H1 (cell line): ENCODE measurements around the gene COMT. TPM values are rescaled to one million over a fixed set of nuclear protein-coding genes. Genes with fewer than 3 reads are reported as not detected.
A peak's percentile ranks its signal among the peaks of the same experiment; 100 is the strongest.

Experiments used
- CTCF ChIA-PET: fragments of 300-600 bp; sonication (Branson Sonifier 250); formaldehyde crosslinking; loops from one replicate; lab custom pipeline; 2021; ENCODE audit not compliant: partially characterized antibody; lab: Charles Lee
- POLR2A ChIA-PET: fragments of 300-600 bp; sonication (Branson Sonifier 250); formaldehyde crosslinking; loops from one replicate; lab custom pipeline; 2021; ENCODE audit warnings: inconsistent platforms; ENCODE audit not compliant: partially characterized antibody; lab: Charles Lee
- DNase-seq, 2 experiments: peaks; one replicate each; pipeline versions ENCODE4 v3.0.0 to v3.0.0-alpha.2; 2010 to 2022; ENCODE audit warnings: low spot score in 2 of 2, low read depth in 1 of 2, mixed read lengths in 1 of 2
- FAIRE-seq: peaks from 2 replicates; lab custom pipeline; 2011; peaks lifted over from hg19 to GRCh38; lab: Jason Lieb, UNC
- H2AFZ ChIP-seq: 2 replicates; pipeline ENCODE4 v1.8.1; 2012; ENCODE audit warnings: low read length, inconsistent platforms
- H2AK5ac ChIP-seq: 2 replicates; pipeline ENCODE4 v1.6.1; 2013; ENCODE audit warnings: low read depth, low read length
- H2BK120ac ChIP-seq: replicated peaks from 2 replicates; pipeline ENCODE3; 2013; ENCODE audit warnings: low read depth, low read length, inconsistent platforms
- H2BK12ac ChIP-seq: 2 replicates; pipeline ENCODE4 v1.6.1; 2013; ENCODE audit warnings: low read depth, low read length
- H2BK15ac ChIP-seq: 2 replicates; pipeline ENCODE4 v1.6.1; 2013; ENCODE audit warnings: low read length
- H2BK20ac ChIP-seq: 2 replicates; pipeline ENCODE4 v1.6.1; 2013; ENCODE audit warnings: low read length
- H2BK5ac ChIP-seq: 2 replicates; pipeline ENCODE4 v1.6.1; 2013; ENCODE audit warnings: low read depth, low read length
- H3K14ac ChIP-seq: 2 replicates; pipeline ENCODE4 v1.6.1; 2013; ENCODE audit warnings: inconsistent platforms; ENCODE audit not compliant: insufficient read length
- H3K18ac ChIP-seq: 2 replicates; pipeline ENCODE4 v1.6.1; 2013; ENCODE audit warnings: low read length; ENCODE audit errors: extremely low read depth
- H3K23ac ChIP-seq: 2 replicates; pipeline ENCODE4 v1.6.1; 2013; ENCODE audit warnings: inconsistent platforms; ENCODE audit not compliant: insufficient read length
- H3K23me2 ChIP-seq: 2 replicates; pipeline ENCODE4 v1.6.1; 2013; ENCODE audit warnings: low read depth, low read length
- H3K27ac ChIP-seq: 2 replicates; pipeline ENCODE4 v1.6.1; 2011; ENCODE audit warnings: low read depth, low read length, inconsistent platforms
- H3K27me3 ChIP-seq, 4 experiments: replicated peaks in 1 of 4; 1 replicate in 1 of 4; 2 replicates in 3 of 4; pipeline versions ENCODE4 v1.6.1 to v1.8.1; 2011 to 2013; ENCODE audit warnings: low read length in 3 of 4, mild to moderate bottlenecking in 3 of 4, inconsistent platforms in 2 of 4, mixed read lengths in 2 of 4, moderate library complexity in 1 of 4; ENCODE audit not compliant: control insufficient read depth in 3 of 4, insufficient read depth in 3 of 4; ENCODE audit errors: extremely low read depth in 1 of 4
- H3K36me3 ChIP-seq, 4 experiments: 2 replicates each; pipeline versions ENCODE4 v1.6.1 to v1.8.1; 2011 to 2013; ENCODE audit warnings: mild to moderate bottlenecking in 4 of 4, low read length in 3 of 4, moderate library complexity in 2 of 4, control low read depth in 1 of 4, inconsistent platforms in 1 of 4; ENCODE audit not compliant: insufficient read depth in 4 of 4, control insufficient read depth in 2 of 4
- H3K4ac ChIP-seq: replicated peaks from 2 replicates; pipeline ENCODE3; 2013; ENCODE audit warnings: low read length, low read depth, mixed read lengths, inconsistent platforms; ENCODE audit not compliant: insufficient read length
- H3K4me1 ChIP-seq, 4 experiments: replicated peaks in 1 of 4; 1 replicate in 1 of 4; 2 replicates in 3 of 4; pipeline versions ENCODE4 v1.6.1 to v1.8.1; 2011 to 2013; ENCODE audit warnings: low read length in 3 of 4, inconsistent platforms in 2 of 4, mixed read lengths in 1 of 4; ENCODE audit not compliant: insufficient read depth in 4 of 4, control insufficient read depth in 3 of 4
- H3K4me2 ChIP-seq, 2 experiments: 2 replicates each; pipeline versions ENCODE4 v1.6.1 to v1.8.1; 2011 to 2013; ENCODE audit warnings: low read depth in 2 of 2, low read length in 2 of 2, control low read depth in 1 of 2, inconsistent platforms in 1 of 2, mild to moderate bottlenecking in 1 of 2; ENCODE audit not compliant: insufficient read depth in 1 of 2
- H3K4me3 ChIP-seq, 4 experiments: fragments of 200-600, 300-600 bp in 1 of 4; sonication (generic), shearing (Covaris generic), sonication (Bioruptor Twin) in 1 of 4; 2 replicates each; pipeline versions ENCODE4 v1.5.1 to v1.8.1; 2011 to 2016; ENCODE audit warnings: low read length in 4 of 4, low read depth in 3 of 4, control low read depth in 2 of 4, inconsistent platforms in 2 of 4, mild to moderate bottlenecking in 2 of 4, mixed read lengths in 1 of 4, moderate library complexity in 1 of 4; ENCODE audit not compliant: insufficient read depth in 2 of 4; ENCODE audit errors: extremely low read depth in 1 of 4
- H3K56ac ChIP-seq: replicated peaks from 2 replicates; pipeline ENCODE3; 2013; ENCODE audit warnings: low read depth, mild to moderate bottlenecking, mixed read lengths, low read length, inconsistent platforms; ENCODE audit not compliant: insufficient read length
- H3K79me1 ChIP-seq: 2 replicates; pipeline ENCODE4 v1.6.1; 2013; ENCODE audit warnings: low read depth, low read length, control low read depth
- H3K79me2 ChIP-seq, 2 experiments: 2 replicates each; pipeline versions ENCODE4 v1.6.1 to v1.8.1; 2012 to 2013; ENCODE audit warnings: low read length in 2 of 2, mild to moderate bottlenecking in 2 of 2, inconsistent platforms in 1 of 2; ENCODE audit not compliant: insufficient read depth in 2 of 2, control insufficient read depth in 1 of 2
- H3K9ac ChIP-seq, 4 experiments: replicated peaks in 1 of 4; 1 replicate in 1 of 4; 2 replicates in 3 of 4; pipeline versions ENCODE4 v1.6.1 to v1.8.1; 2011 to 2013; ENCODE audit warnings: low read depth in 3 of 4, low read length in 3 of 4, control low read depth in 2 of 4, mild to moderate bottlenecking in 2 of 4, moderate library complexity in 2 of 4, inconsistent platforms in 1 of 4; ENCODE audit errors: extremely low read depth in 1 of 4
- H3K9me3 ChIP-seq, 2 experiments: 2 replicates each; pipeline versions ENCODE4 v1.6.1 to v1.8.1; 2012 to 2013; ENCODE audit warnings: mild to moderate bottlenecking in 2 of 2, moderate library complexity in 2 of 2, control low read depth in 1 of 2, inconsistent platforms in 1 of 2, low read depth in 1 of 2, low read length in 1 of 2, mixed read lengths in 1 of 2; ENCODE audit not compliant: insufficient read depth in 2 of 2
- H4K20me1 ChIP-seq, 2 experiments: replicated peaks in 1 of 2; 2 replicates each; pipeline versions ENCODE3 to v1.8.1; 2011 to 2013; ENCODE audit warnings: inconsistent platforms in 2 of 2, low read length in 2 of 2, mild to moderate bottlenecking in 1 of 2; ENCODE audit not compliant: insufficient read depth in 2 of 2, control insufficient read depth in 1 of 2
- H4K5ac ChIP-seq: 2 replicates; pipeline ENCODE4 v1.6.1; 2013; ENCODE audit warnings: low read length, low read depth, mixed read lengths, inconsistent platforms; ENCODE audit not compliant: insufficient read length
- H4K8ac ChIP-seq: 2 replicates; pipeline ENCODE4 v1.8.0; 2013; ENCODE audit warnings: mild to moderate bottlenecking, moderate library complexity, low read length, inconsistent platforms; ENCODE audit not compliant: insufficient read depth; ENCODE audit errors: extremely low read depth
- H4K91ac ChIP-seq: replicated peaks from 2 replicates; pipeline ENCODE3; 2013; ENCODE audit warnings: low read length, mixed read lengths, inconsistent platforms; ENCODE audit not compliant: insufficient read length
- JUND ChIP-seq: IDR thresholded peaks from 2 replicates; pipeline ENCODE4 v1.6.1; 2011; ENCODE audit warnings: mild to moderate bottlenecking, improper control_type of control experiment, low read length
- PHF8 ChIP-seq: fragments of 200-600 bp; sonication (generic); conservative IDR thresholded peaks from 2 replicates; pipeline ENCODE4 v1.7.1; 2012; ENCODE audit warnings: low read depth, mild to moderate bottlenecking, inconsistent platforms, low read length, moderate library complexity
- RAD21 ChIP-seq, 2 experiments: IDR thresholded peaks in 1 of 2; conservative IDR thresholded peaks in 1 of 2; 2 replicates each; pipeline ENCODE4 v1.6.1; 2011; ENCODE audit warnings: low read depth in 2 of 2, low read length in 2 of 2, improper control_type of control experiment in 1 of 2, inconsistent platforms in 1 of 2, mild to moderate bottlenecking in 1 of 2, moderate library complexity in 1 of 2
- SAP30 ChIP-seq: fragments of 300-600 bp; sonication (generic); IDR thresholded peaks from 2 replicates; pipeline ENCODE4 v1.7.1; 2012; ENCODE audit warnings: low read length, moderate library complexity, mild to moderate bottlenecking, inconsistent platforms; ENCODE audit not compliant: insufficient read depth, insufficient replicate concordance
- SIN3A ChIP-seq, 2 experiments: IDR thresholded peaks in 1 of 2; conservative IDR thresholded peaks in 1 of 2; 2 replicates each; pipeline ENCODE4 v1.6.1; 2011 to 2012; ENCODE audit warnings: low read length in 2 of 2, improper control_type of control experiment in 1 of 2, low read depth in 1 of 2, mild to moderate bottlenecking in 1 of 2
- SIRT6 ChIP-seq: IDR thresholded peaks from one replicate; pipeline ENCODE4 v1.7.1; 2012; ENCODE audit warnings: low read length, inconsistent platforms
- SP1 ChIP-seq: IDR thresholded peaks from 2 replicates; pipeline ENCODE4 v1.6.1; 2011; ENCODE audit warnings: low read depth, low read length
- SP4 ChIP-seq: IDR thresholded peaks from 2 replicates; pipeline ENCODE4 v1.6.1; 2012; ENCODE audit warnings: low read length, inconsistent platforms
- WGBS, 2 experiments: shearing (Covaris generic) in 1 of 2; methylation state at CpG; one replicate each; pipeline versions ENCODE4 v1.1.6 to v1.1.7; 2013 to 2015; ENCODE audit warnings: low lambda C conversion rate in 2 of 2, mixed read lengths in 2 of 2, inconsistent platforms in 1 of 2, low coverage in 1 of 2, missing lambda C conversion rate in 1 of 2; ENCODE audit not compliant: insufficient replicate concordance in 2 of 2, insufficient coverage in 1 of 2, insufficient read length in 1 of 2; ENCODE audit errors: extremely low coverage in 1 of 2, missing lambda C conversion rate in 1 of 2; 5-methylcytosine and 5-hydroxymethylcytosine counted together
- polyA plus RNA-seq, 7 experiments: library from polyadenylated mRNA; depleted of rRNA in 3 of 7; stranded (reverse) in 5 of 7; unstranded in 2 of 7; fragments of >200 nt in 5 of 7; fragments of 200-250 nt in 2 of 7; gene quantifications; 1 replicate in 5 of 7; 2 replicates in 1 of 7; 4 replicates in 1 of 7; pipeline versions ENCODE4 v1.2.1 to v1.2.3, GENCODE V29; 2011 to 2013; ENCODE audit warnings: missing spikeins in 2 of 7, mixed read lengths in 2 of 7
- total RNA-seq: library from RNA; stranded (reverse); fragmentation: NEBNext Ultra II Directional; extraction: Animal tissue kit (Norgen Biotek cat#: 25700); gene quantifications from 2 replicates; pipeline ENCODE4 v1.2.1, GENCODE V29; 2021
- TF ChIP-seq, protein P1 (sequence below): IDR thresholded peaks from 2 replicates; pipeline ENCODE4 v1.6.1; 2012; ENCODE audit warnings: inconsistent platforms

COMT gene
- total and polyA plus RNA-seq, 2 of the 8 experiments (the other 6 are each of a cell fraction or from before 2014, with no cell fraction given) = 15.2 to 33.7 TPM

DNA sequence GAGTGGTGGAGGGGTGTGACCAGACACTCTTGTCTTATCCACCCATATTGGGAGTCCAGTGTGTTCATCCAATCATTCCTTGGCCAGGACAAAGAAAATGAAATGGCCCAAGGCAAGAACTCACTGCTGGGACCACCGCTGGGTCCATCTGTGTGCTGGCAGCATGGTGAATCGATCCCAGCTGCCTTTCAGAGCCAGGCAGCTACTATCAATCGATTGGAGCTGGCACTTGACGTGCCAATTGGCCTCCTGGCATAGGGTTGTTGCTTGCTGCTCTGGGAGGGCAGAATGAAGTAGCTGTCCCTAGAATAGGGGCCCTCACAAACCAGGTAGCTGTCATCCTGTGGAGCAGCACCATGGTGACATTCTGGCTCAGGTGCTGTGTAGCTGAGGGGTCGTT lies 76.4 kb downstream of the COMT start:
- Histone ChIP-seq H2BK5ac (0 out of 2 replicates have a peak overlapping the region, but pooled peaks have one; percentile 24), H4K20me1 (peaks cover 5 to 21% of the 10 kb centered on the region in 2 experiments), H3K27me3 (peaks cover 18 to 45% (median 37%) of the 10 kb centered on the region in 4 experiments), H3K23ac (no peak overlapping the region), H3K36me3 (no peaks in the 10 kb centered on the region), H3K4me3 (no peak overlapping the region), H3K27ac (no peak overlapping the region), H4K8ac (no peak overlapping the region; the same call in 1 of the 2 replicates), H3K18ac (no peak overlapping the region), H3K23me2 (peaks cover 11% of the 10 kb centered on the region), H3K4ac (no peak overlapping the region), H3K79me2 (no peaks in the 10 kb centered on the region), H2AK5ac (no peak overlapping the region), H2AFZ (no peak overlapping the region), H3K4me2 (peak overlapping the region in 1 of 2 experiments; percentile 73; a peak in 1 of 4 replicates), H2BK12ac (no peak overlapping the region), H3K9ac (no peak overlapping the region), H3K14ac (no peak overlapping the region), H3K4me1 (peaks cover 0 to 18% (median 10%) of the 10 kb centered on the region in 4 experiments; a peak in 6 of 7 replicates), H2BK15ac (no peak overlapping the region), H4K5ac (no peak overlapping the region), H2BK120ac (no peak overlapping the region), H3K9me3 (no peaks in the 10 kb centered on the region), H3K79me1 (peaks cover 7% of the 10 kb centered on the region; the same call in 1 of the 2 replicates), H4K91ac (no peak overlapping the region), H3K56ac (no peak overlapping the region), H2BK20ac (no peak overlapping the region)
- 72% methylated on average over 5 of the region's 5 CpGs; no CpG with 5 or more reads in 1 of the 2 experiments for WGBS, 2 experiments
- no peak for DNase-seq
- TF ChIP-seq SIN3A (conservative IDR thresholded peaks at IDR 0.05 in 1 of 2, IDR thresholded peaks at IDR 0.05 in 1 of 2; ENCODE audit: low read depth in 1 of 2, low read length in 2 of 2) (no peak), JUND (no peak), SP1 (no peak), SP4 (no peak), PHF8 (no peak), RAD21 (IDR thresholded peaks at IDR 0.05 in 1 of 2, conservative IDR thresholded peaks at IDR 0.05 in 1 of 2; ENCODE audit: low read depth in 2 of 2, low read length in 2 of 2) (no peak), SIRT6 (no peak), SAP30 (no peak)
- TF ChIP-seq, protein P1, sequence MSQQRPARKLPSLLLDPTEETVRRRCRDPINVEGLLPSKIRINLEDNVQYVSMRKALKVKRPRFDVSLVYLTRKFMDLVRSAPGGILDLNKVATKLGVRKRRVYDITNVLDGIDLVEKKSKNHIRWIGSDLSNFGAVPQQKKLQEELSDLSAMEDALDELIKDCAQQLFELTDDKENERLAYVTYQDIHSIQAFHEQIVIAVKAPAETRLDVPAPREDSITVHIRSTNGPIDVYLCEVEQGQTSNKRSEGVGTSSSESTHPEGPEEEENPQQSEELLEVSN = no peak
- ChIA-PET POLR2A (interaction anchor here (1.1 to 1.5 kb wide), 6 partner anchors 20 to 108 kb away, joined by 3 to 7 read pairs (median 4); partner anchors contain the start of genes DGCR8 and TRMT2A), CTCF (interaction anchor here (1.3 to 2.8 kb wide), 4 partner anchors 45 to 68 kb away, joined by 3 to 8 read pairs (median 4); no protein-coding TSS in a partner anchor)
- FAIRE-seq = no peak
